Measurements from ENCODE around the gene CENPF.

Gene CENPF

GRCh38 chr1:214650664-214651063 lies 47.7 kb downstream of the CENPF start:
- CTCF ChIA-PET = interaction anchor here (1.5 to 5.7 kb wide), 3 partner anchors 14 to 390 kb away, joined by 3 to 54 read pairs (median 7); no protein-coding TSS in a partner anchor
- no peak for TF ChIP-seq CTCF (IDR thresholded peaks at IDR 0.05; ENCODE audit: control extremely low read depth, extremely low read depth, low read depth, missing control alignments)
- POLR2A ChIA-PET = no interaction called here
- no peak for DNase-seq (ENCODE audit: extremely low spot score)

- no peak for DNase-seq (ENCODE audit: extremely low spot score)
- ChIA-PET CTCF (interaction anchor here (1.8 kb wide), 1 partner anchor 11 kb away, joined by 5 read pairs; no protein-coding TSS in a partner anchor), POLR2A (no interaction called here)
- TF ChIP-seq CTCF (IDR thresholded peaks at IDR 0.05; ENCODE audit: control extremely low read depth, extremely low read depth, low read depth, missing control alignments) = no peak
Observed at GRCh38 chr1:214657299-214657698, 54.3 kb downstream of the CENPF start.

GRCh38 chr1:214658175-214658574 lies 55.2 kb downstream of the CENPF start:
- ChIA-PET CTCF (no interaction called here), POLR2A (no interaction called here)
- no peak for DNase-seq (ENCODE audit: extremely low spot score)
- TF ChIP-seq CTCF (IDR thresholded peaks at IDR 0.05; ENCODE audit: control extremely low read depth, extremely low read depth, low read depth, missing control alignments) = no peak

GRCh38 chr1:214658785-214659184 lies 55.8 kb downstream of the CENPF start:
- POLR2A ChIA-PET = no interaction called here
- no peak for TF ChIP-seq CTCF (IDR thresholded peaks at IDR 0.05; ENCODE audit: control extremely low read depth, extremely low read depth, low read depth, missing control alignments)
- no peak for DNase-seq (ENCODE audit: extremely low spot score)
- CTCF ChIA-PET = interaction anchor here (1.2 to 3.5 kb wide), 2 partner anchors 13 to 21 kb away, joined by 3 to 11 read pairs; no protein-coding TSS in a partner anchor

- DNase-seq (ENCODE audit: extremely low spot score) = no peak
- no peak for TF ChIP-seq CTCF (IDR thresholded peaks at IDR 0.05; ENCODE audit: control extremely low read depth, extremely low read depth, low read depth, missing control alignments)
- ChIA-PET POLR2A (no interaction called here), CTCF (interaction anchor here (1.2 to 3.5 kb wide), 6 partner anchors 8 to 30 kb away, joined by 3 to 11 read pairs (median 4); no protein-coding TSS in a partner anchor)
Observed at GRCh38 chr1:214660190-214660589, 57.2 kb downstream of the CENPF start.

GRCh38 chr1:214660900-214661299 lies 57.9 kb downstream of the CENPF start:
- no peak for DNase-seq (ENCODE audit: extremely low spot score)
- TF ChIP-seq CTCF (IDR thresholded peaks at IDR 0.05; ENCODE audit: control extremely low read depth, extremely low read depth, low read depth, missing control alignments) = no peak
- ChIA-PET CTCF (interaction anchor here (1.3 to 3.5 kb wide), 6 partner anchors 8 to 33 kb away, joined by 3 to 11 read pairs (median 5); no protein-coding TSS in a partner anchor), POLR2A (no interaction called here)

Data from GM10248 (cell line).